Stimulated activated CD4-positive, alpha-beta T cell treated with anti-CD3 and anti-CD28 coated beads, Interleukin-1b, Interleukin-23, amount 100 ng/mL, for 24 hours (primary cell): ENCODE data around the gene ERCC3.

Experiments used
- DNase-seq, 4 experiments: peaks; one replicate each; pipeline ENCODE4 v3.0.0-alpha.2; 2020; ENCODE audit warnings: low read depth in 4 of 4, low spot score in 1 of 4

Gene ERCC3

GRCh38 chr2:127293748-127294562 is at the start of gene ERCC3:
Gene ERCC3 (minus strand): TSS chr2:127294144. CDS start chr2:127294081, 63 bp downstream.
- peak; percentile 66 to 78 (median 76) for DNase-seq

DNA sequence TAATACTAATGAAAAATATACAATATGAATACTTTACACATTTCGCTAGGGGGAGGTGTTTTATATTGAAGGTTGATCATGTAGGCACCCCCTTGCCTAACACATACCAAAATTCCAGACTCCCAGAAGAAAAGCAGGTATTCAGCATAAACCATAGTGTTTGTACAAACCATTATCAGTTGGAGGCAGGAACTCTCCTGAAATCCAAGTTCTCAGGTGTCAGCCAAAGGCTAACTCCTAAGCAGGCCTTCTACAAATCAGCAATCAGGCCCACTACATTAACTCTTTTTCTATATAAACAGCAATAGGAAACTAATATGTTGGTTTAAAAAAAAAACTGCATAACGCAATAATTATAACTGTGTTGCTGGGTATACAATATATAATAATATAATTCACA is 49.3 kb upstream of the ERCC3 start:
- no peak for DNase-seq

DNA sequence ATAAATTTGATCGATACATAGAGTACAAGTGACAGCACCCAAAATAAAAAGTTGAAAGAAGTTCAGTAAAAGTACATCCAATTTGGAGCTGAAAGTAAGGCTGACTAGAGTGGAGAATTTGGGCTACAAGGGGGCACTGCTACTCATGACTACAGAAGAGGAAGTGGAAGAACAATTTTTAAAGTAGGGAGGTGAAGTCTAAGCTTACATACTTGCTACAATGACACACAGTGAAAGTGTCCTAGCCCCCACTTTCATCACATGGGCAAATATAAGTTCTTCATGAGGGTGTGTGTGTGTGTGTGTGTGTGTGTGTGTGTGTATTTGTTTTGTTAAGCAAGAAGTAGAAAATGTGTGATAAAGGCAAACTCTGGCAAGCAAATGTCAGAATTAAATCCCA is 48.2 kb upstream of the ERCC3 start:
- DNase-seq: no peak

- DNase-seq: no peak
These were observed 38.4 kb upstream of the ERCC3 start for GRCh38 chr2:127332335-127332734.

DNA sequence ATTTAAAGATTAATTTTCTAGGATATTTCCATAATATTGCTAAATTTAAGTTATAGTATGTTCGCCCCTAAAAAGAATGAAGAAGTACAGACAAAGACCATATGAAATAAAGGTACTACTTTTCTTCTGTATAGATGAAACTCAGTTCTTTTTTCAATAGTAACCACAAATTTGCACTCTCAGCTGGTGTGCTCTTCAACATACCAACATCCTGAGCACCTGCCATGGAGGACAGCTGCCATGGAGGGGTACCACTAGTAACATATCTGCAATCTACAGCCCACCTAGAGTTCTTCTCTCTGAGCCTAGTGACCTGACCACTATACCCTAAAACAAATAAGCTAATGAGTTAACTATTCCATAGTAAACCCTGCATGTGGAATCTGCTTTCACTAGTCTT is 36.8 kb upstream of the ERCC3 start:
- no peak for DNase-seq

GRCh38 chr2:127326289-127326945 is 32.5 kb upstream of the ERCC3 start:
- DNase-seq: no peak

DNA sequence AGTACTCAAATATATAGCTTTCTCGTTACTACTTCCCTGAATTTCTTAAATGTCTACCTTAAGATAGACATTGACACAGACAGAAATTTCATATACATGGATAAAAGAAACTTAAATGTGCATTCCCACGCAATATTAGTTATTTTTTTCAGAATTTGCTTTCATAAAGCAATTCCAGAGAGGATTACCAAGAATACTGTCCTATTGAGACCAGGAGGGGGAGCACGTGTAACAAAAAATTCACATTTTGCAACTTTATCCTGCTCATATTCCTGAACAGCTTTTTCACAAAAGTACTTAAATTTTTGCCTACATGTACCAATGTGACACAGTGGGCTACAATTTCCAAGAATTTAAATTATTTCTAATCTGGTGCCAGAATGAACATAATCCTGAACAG is 30.7 kb upstream of the ERCC3 start:
- no peak for DNase-seq

- DNase-seq: no peak
These were observed 27.4 kb upstream of the ERCC3 start for GRCh38 chr2:127321303-127321702.

DNA sequence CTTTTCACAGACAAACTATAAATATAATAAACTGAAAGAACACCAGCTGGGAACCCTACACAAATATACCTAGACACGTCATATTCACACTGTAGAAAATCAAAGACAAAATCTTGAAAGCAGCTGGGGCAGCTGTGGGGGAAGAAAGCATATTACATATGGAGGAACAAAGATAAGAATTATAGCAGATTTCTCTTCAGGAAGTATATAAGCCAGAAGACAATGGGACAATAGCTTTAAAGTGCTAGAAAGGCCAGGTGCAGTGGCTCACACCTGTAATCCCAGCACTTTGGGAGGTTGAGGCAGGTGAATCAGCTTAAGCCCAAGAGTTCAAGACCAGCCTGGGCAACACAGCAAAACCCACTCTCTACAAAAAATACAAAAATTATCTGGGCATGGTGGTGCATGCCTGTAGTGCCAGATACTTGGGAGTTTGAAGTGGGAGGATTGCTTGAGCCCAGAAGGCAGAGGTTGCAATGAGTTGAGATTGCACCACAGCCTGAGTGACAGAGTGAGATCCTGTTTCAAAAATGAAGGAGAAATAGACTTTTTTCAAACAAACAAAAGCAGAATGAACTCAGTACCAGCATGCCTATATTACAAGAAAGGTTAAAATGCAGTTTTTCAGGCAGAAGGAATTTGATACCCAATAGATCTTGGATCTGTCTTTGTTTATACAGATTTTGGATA is 26.8 kb upstream of the ERCC3 start:
- DNase-seq: no peak

GRCh38 chr2:127320067-127320466 is 26.1 kb upstream of the ERCC3 start:
- DNase-seq: no peak

GRCh38 chr2:127314193-127314988 is 20.4 kb upstream of the ERCC3 start:
- no peak for DNase-seq

- DNase-seq: no peak
These were observed 19.5 kb upstream of the ERCC3 start for GRCh38 chr2:127313406-127313805.

GRCh38 chr2:127310980-127311379 is 17.0 kb upstream of the ERCC3 start:
- no peak for DNase-seq

GRCh38 chr2:127309468-127309867 is 15.5 kb upstream of the ERCC3 start:
- DNase-seq: no peak

GRCh38 chr2:127308586-127309138 is 14.7 kb upstream of the ERCC3 start:
- no peak for DNase-seq

DNA sequence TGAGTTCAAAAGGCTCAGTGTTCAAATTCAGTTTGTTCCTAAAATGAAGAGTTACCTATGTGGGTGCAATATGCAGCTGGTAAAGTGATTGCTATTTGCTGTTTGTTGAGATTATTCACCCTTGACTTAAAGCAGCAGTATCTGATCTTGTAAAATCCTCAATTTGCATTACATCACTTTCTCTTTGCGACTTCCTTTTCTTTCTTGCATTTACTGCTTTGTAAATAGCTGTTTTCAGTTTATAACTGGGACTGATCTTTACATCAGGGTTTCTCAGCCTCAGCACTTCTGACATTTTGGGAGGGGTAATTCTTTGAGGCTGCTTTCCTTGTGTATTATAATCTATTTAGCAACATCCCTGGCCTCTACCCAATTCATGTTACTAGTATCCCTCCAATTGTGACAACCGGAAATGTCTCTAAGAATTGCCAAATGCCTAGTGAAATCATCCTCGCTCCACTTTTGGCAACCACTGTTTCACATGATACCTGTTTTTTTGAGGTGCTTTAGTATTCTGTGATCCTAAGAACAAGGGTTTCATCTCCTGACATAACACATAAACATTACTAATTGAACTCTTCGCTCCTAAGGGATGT is 12.1 kb upstream of the ERCC3 start:
- no peak for DNase-seq

DNA sequence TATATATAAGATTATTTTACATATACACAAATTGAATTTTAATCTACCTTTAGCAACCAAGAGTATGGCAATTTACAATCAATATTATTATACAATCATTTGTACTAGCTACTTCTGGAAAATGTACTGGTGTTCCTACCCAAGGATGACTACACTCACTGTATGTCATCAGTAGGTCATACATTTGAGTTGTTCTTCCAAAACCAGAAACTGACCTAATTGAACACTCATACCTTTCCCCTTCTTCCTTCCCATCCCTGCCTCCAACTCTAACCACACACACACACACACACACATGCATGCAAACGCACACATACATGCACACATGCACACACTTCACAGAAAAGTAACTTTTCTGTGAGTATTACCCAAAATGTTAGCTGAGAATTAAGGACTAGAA is 8.2 kb upstream of the ERCC3 start:
- DNase-seq: no peak

GRCh38 chr2:127293386-127293747 is 577 bp downstream of the ERCC3 start:
- no peak for DNase-seq

DNA sequence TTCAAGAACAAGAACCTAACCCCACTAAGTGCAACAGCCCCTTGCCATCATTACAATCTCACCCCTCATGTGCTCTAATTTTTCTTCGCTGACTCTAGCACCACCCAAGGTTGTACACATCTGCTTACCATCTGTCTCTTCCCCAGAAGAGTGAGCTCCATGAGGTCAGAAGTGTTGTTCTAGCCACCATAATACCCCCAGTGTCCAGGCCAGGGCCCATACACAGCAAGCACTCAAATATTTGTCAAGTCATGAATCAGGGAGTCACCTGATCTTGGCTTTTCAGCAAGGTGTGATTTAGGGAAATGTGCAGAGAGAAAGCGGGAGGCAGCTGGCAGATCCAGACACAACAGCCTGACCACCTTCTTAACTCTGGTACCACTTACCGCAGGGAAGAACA is 5.7 kb downstream of the ERCC3 start:
- no peak for DNase-seq

DNA sequence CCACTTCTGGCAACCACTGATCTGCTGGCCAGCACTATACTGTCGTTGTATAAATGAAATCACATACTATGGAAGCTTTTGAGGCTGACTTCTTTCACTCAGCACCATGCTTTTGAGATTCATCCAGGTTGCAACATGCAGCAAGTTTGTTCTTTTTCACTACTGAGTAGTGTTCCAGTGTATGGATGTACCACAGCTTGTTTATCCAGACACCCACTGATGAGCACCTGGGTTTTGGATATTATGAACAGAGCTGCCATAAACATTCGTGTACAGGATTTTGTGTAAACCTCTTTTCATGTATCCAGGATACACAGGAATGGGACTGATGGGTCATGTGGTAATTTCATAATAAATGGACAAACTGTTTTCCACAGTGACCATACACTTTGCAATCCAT is 10.7 kb downstream of the ERCC3 start:
- DNase-seq: no peak

DNA sequence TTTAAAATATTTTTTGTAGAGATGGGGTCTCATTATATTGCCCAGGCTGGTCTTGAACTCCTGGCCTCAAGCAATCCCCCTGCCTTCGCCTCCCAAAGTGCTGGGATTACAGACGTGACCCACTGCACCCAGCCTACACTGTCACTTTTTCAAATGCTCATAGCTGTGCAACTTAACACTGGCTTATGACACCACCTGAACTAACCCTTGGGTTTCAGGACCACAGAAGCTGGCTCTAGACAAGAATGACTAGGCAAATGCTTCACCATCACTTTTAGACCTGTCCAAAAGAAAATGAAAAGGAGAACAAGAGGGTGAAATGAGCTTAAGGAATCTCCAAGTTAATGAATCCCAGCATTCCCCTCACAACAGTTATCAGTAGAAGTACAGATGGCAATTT is 13.3 kb downstream of the ERCC3 start:
- DNase-seq: no peak
